Erythroblast (primary cell): ENCODE results near the gene UGGT1.

Experiments used
- DNase-seq, 2 experiments: peaks; one replicate each; lab custom pipeline; 2025; lab: John Stamatoyannopoulos, UW
- GATA1 ChIP-seq: IDR thresholded peaks from 2 replicates; pipeline ENCODE4 v1.6.1; 2011; ENCODE audit warnings: low read depth, mild to moderate bottlenecking, control low read depth, low read length, moderate library complexity
- POLR2A ChIP-seq: IDR thresholded peaks from 2 replicates; pipeline ENCODE4 v1.6.1; 2011; ENCODE audit warnings: mild to moderate bottlenecking, low read length

UGGT1 gene

DNA sequence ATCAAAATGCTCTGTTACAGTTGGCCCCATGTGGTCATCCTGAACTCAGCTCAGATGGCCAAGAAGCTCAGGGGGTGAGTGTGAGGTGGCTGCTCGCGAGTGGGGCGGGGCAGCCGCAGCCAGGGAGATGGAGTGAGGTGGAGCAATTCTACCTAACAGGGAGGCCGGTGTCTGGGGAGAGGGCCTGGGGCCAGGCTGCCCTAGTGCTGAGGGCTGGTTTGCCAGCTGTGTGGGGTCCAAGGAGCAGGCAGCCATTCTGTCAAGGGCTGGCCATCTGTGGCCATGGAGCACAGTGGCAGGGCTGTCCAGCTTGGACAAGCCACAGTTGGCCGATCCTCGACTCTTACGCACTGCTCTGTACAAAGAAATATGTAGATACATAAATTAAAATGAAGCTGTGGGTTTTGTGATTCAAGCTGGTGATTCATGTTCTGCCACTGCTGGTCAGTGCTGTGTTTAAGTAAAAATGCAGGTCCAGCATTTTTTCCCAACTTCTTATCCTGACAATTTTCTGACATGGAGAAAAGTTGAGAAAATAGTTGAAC lies 145.6 kb downstream of the UGGT1 start:
- no peak for DNase-seq
- TF ChIP-seq POLR2A = no peak
- TF ChIP-seq GATA1 = no peak

DNA sequence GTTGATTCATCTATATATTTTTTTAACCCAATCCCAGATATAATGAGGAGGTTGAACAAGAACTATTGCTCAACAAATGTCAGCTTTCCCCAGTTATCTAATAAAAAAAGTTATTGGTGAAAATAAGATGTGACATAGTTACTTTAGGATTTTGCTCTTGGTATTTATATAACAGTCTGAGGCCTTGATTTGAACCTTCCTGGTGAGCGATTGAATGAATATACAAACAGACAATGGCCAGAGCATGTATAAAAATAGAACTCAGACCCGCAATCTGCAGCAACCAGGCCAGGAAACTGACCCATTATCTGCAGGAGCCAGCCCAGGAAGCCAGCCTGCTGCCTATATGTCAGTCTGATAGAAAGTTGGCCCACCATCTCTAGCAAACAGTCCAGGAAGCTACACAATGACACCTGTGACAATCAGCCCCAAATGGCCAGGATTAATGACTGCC lies 146.1 kb downstream of the UGGT1 start:
- TF ChIP-seq GATA1 (no peak), POLR2A (no peak)
- DNase-seq = peak; percentile 23 to 70

DNA sequence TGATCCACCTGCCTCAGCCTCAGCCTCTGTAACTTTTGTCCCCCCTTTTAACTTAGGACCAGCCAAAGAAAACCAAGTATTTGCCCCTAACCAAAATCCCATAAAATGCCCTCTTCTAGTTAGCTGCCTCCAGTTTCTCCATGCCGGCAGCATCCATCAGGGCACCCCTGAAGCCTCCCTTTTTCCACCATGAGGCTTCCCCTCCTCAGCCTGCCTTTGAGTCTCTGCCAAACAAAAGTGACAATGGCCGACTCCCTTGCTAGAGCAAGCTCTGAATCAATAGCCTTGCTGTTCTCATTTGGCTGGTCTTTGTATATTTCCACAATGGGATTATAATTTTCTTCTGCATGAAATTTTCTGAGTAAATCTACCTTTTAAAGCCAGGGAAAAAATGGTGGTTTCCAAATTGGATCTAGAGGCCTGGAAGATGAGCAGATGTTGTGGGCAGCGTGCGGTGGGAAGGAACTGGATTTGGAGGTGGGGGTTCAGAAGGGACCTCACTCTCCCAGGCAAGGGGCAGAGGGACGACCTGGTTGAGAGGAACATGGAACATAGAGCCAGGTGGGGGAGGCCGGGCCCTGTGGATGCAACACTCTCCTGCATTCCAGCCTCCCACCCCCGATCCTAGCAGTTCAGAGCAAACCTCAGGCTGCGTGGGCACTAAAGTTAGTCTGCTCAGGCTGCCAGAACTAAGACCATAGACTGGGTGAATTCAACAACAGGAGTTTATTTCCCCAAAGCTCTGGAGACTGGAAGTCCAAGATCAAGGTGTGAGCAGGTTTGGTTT lies 147.1 kb downstream of the UGGT1 start:
- DNase-seq = no peak
- no peak for TF ChIP-seq POLR2A
- no peak for TF ChIP-seq GATA1

DNA sequence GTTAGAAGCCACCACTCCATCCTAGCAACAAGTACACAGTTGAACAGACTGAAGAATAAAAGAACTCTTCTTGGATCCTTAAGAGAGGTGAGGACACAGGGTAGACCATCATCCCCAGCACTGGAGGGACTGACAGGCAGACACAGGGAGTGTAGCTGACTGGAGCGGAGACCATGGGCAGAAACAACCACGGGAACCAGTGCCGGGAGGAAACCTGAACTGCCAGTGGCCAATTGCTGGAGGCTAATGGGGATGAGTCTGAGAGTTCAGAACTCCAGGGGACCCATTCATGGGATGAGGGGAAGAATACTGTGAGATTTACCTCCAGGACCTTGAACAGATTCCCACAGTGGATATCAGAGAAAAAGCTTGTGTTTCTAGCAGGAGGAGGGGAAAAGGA lies 150.9 kb downstream of the UGGT1 start:
- DNase-seq = no peak
- no peak for TF ChIP-seq POLR2A
- no peak for TF ChIP-seq GATA1
